Right atrium auricular region (tissue), 2 donors: ENCODE measurements around the gene GPT2. TPM values are rescaled to one million over a fixed set of nuclear protein-coding genes. Genes with fewer than 3 reads are reported as not detected.
A peak's percentile ranks its signal among the peaks of the same experiment; 100 is the strongest.

Experiments
- DNase-seq: peaks from one replicate; pipeline ENCODE4 v3.0.0-alpha.2; 2019; ENCODE audit warnings: low spot score
- H3K27ac ChIP-seq, 2 donors: fragments of 200-600 bp; sonication (generic); 1 replicate in 1 of 2; 2 replicates in 1 of 2; pipeline ENCODE4 v1.5.1; 2016 to 2019
- H3K27me3 ChIP-seq, 2 donors: fragments of 200-600 bp; sonication (generic); one replicate each; pipeline versions ENCODE4 v1.5.1 to v1.6.0; 2017 to 2019
- H3K36me3 ChIP-seq: fragments of 200-600 bp; sonication (generic); one replicate; pipeline ENCODE4 v1.5.1; 2016
- H3K4me1 ChIP-seq, 2 donors: fragments of 200-600 bp; sonication (generic); one replicate each; pipeline versions ENCODE4 v1.5.1 to v1.6.0; 2017 to 2019
- H3K4me3 ChIP-seq, 2 donors: fragments of 200-600 bp; sonication (generic); 1 replicate in 1 of 2; 2 replicates in 1 of 2; pipeline ENCODE4 v1.5.1; 2017 to 2019; ENCODE audit warnings: mild to moderate bottlenecking in 1 of 2, moderate library complexity in 1 of 2
- H3K9me3 ChIP-seq, 2 donors: fragments of 200-600 bp; sonication (generic); one replicate each; pipeline ENCODE4 v1.5.1; 2019
- total RNA-seq, 2 donors: library from RNA; depleted of rRNA; stranded (reverse); fragments of >200 nt; gene quantifications; one replicate each; pipeline ENCODE4 v1.1.0, GENCODE V29; 2016
- TF ChIP-seq, protein P1 (sequence below), 2 donors: fragments of 200-600 bp; sonication (generic); IDR thresholded peaks; one replicate each; pipeline ENCODE4 v1.5.1; 2019; ENCODE audit warnings: antibody characterized with exemption in 2 of 2

Gene GPT2
- total RNA-seq, 2 donors from 2014 or later: 3.7 to 12.1 TPM

DNA sequence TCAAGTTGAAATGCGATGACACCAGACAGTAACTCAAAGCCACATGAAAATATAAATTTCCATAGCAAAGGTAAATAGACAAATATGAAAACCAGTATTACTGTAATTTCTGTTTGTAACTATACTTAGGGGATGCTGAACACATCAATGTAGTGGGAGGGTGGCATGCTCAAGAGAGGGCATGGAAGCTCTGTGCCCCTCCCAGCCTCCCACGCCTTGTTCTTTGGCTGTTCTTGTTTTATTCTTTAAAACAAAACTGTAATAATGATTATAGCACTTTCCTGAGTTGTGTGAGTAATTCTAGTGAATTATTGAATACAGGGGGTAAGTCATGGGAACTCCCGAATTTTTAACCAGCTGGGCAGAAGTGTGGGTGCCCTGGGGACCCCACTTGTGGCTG is 11.0 kb upstream of the GPT2 start:
- H3K36me3 ChIP-seq: no peaks in the 10 kb centered on the region
- H3K27ac ChIP-seq: no peak overlapping the region
- no peak for DNase-seq
- H3K27me3 ChIP-seq: no peaks in the 10 kb centered on the region
- TF ChIP-seq, protein P1, sequence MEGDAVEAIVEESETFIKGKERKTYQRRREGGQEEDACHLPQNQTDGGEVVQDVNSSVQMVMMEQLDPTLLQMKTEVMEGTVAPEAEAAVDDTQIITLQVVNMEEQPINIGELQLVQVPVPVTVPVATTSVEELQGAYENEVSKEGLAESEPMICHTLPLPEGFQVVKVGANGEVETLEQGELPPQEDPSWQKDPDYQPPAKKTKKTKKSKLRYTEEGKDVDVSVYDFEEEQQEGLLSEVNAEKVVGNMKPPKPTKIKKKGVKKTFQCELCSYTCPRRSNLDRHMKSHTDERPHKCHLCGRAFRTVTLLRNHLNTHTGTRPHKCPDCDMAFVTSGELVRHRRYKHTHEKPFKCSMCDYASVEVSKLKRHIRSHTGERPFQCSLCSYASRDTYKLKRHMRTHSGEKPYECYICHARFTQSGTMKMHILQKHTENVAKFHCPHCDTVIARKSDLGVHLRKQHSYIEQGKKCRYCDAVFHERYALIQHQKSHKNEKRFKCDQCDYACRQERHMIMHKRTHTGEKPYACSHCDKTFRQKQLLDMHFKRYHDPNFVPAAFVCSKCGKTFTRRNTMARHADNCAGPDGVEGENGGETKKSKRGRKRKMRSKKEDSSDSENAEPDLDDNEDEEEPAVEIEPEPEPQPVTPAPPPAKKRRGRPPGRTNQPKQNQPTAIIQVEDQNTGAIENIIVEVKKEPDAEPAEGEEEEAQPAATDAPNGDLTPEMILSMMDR (IDR thresholded peaks at IDR 0.05): no peak
- no peaks in the 10 kb centered on the region for H3K9me3 ChIP-seq
- no peak overlapping the region for H3K4me3 ChIP-seq
- no peaks in the 10 kb centered on the region for H3K4me1 ChIP-seq

DNA sequence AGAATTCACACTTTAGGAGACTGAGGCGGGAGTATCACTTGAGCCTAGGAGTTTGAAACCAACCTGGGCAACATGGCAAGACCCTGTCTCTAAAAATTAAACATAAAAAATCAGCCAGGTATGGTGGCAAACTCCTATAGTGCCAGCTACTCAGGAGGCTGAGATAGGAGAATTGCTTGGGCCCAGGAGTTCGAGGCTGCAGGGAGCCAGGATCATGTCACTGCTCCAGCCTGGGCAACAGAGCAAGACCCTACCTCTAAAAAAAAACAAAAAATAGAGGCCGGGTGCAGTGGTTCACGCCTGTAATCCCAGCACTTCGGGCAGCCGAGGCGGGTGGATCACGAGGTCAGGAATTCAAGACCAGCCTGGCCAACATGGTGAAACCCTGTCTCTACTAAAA is 8.9 kb upstream of the GPT2 start:
- TF ChIP-seq, protein P1 (IDR thresholded peaks at IDR 0.05): no peak

DNA sequence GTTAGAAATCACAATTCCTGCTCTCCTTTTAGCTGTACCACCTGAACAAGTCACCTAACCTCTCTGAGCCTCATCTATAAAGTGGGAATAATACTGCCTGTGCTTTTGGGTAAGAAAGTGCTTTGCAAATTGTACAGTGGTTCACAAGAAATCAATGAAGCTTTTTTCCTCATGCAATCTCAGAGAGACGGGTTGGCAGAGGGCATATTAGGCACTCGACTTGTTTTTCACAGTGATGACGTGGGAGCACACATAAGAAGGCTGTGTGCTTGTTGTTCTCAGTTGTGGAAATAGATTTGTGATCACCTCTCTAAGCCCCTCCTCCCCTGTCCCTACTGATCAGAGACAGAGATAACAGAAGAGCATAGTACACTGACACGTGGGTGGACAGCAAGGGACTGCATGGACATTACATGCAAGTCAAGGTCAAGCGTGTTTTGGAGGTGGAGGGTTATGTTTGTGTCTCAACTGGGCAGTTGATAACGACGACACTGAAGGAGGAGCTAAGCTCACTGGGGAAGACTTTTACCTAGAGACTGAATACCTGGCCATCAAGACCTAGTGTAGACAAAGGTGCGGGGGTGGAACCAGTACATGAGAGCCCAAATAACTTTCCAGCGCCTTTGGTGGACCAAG is 1.7 kb upstream of the GPT2 start:
- peaks cover 0 to 20% of the 10 kb centered on the region in 2 donors for H3K4me1 ChIP-seq
- H3K27ac ChIP-seq: no peak overlapping the region
- H3K27me3 ChIP-seq: no peaks in the 10 kb centered on the region
- H3K36me3 ChIP-seq: no peaks in the 10 kb centered on the region
- DNase-seq: no peak
- no peak overlapping the region for H3K4me3 ChIP-seq
- no peaks in the 10 kb centered on the region for H3K9me3 ChIP-seq
- TF ChIP-seq, protein P1 (IDR thresholded peaks at IDR 0.05): no peak

More for the DNA sequence above, 8.9 kb upstream of the GPT2 start:
- H3K4me3 ChIP-seq: no peak overlapping the region
- H3K36me3 ChIP-seq: no peaks in the 10 kb centered on the region
- no peaks in the 10 kb centered on the region for H3K9me3 ChIP-seq
- H3K27ac ChIP-seq: no peak overlapping the region
- no peaks in the 10 kb centered on the region for H3K4me1 ChIP-seq
- no peaks in the 10 kb centered on the region for H3K27me3 ChIP-seq
- DNase-seq: no peak

DNA sequence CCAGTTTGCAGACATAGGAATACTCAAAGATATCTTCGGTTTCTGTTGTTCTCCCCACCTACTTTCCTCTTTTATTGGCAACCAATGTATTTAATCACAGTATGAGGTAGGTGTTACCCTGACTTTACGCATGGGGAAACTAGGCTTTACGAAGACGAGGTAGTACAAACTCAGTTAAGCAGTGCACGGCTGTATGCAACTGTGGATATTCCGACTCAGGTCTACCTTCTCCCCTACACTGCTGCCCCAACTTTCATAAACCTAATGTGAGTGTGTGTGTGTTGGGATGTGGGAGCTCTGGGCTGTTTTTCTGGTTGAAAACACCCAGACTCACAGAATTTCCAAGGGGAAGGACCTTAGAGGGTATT is 1.2 kb upstream of the GPT2 start:
- H3K27ac ChIP-seq: no peak overlapping the region
- H3K36me3 ChIP-seq: no peaks in the 10 kb centered on the region
- TF ChIP-seq, protein P1 (IDR thresholded peaks at IDR 0.05): no peak
- no peaks in the 10 kb centered on the region for H3K9me3 ChIP-seq
- H3K4me3 ChIP-seq: no peak overlapping the region
- no peaks in the 10 kb centered on the region for H3K27me3 ChIP-seq
- DNase-seq: no peak
- H3K4me1 ChIP-seq: peaks cover 0 to 20% of the 10 kb centered on the region in 2 donors

DNA sequence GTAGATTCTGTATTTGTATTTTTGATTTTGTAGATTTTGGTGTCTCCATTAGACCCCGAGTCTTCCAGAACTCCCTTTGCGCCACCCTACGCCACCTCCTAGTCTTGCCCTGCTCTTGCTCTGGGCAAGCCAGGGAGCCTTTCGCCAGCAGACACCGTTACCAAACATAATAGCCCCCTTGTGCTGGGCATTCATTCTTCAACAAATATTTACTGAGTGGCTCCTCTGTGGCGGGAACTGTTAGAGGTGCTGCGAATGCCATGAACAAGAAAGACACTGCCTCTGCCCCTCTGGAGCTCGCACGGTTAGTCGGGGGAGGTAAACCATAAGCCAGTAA is 841 bp upstream of the GPT2 start:
- no peaks in the 10 kb centered on the region for H3K36me3 ChIP-seq
- H3K27ac ChIP-seq: peak overlapping the region; percentile 19 to 46
- TF ChIP-seq, protein P1 (IDR thresholded peaks at IDR 0.05): no peak
- H3K27me3 ChIP-seq: no peaks in the 10 kb centered on the region
- peaks cover 0 to 20% of the 10 kb centered on the region in 2 donors for H3K4me1 ChIP-seq
- no peak for DNase-seq
- no peaks in the 10 kb centered on the region for H3K9me3 ChIP-seq
- H3K4me3 ChIP-seq: peak overlapping the region; percentile 71 to 83
